ENCODE data around the gene ZNF296.

Gene ZNF296

GRCh38 chr19:45059258-45059965 is 16.9 kb downstream of the ZNF296 start:
- no peaks in the 10 kb centered on the region for H3K9me3 Mint-ChIP-seq
- peak overlapping the region; percentile 65 for H3K27ac Mint-ChIP-seq
- H3K4me1 Mint-ChIP-seq: peaks cover 3% of the 10 kb centered on the region
- H3K4me3 Mint-ChIP-seq: no peak overlapping the region
- H3K27me3 Mint-ChIP-seq: no peaks in the 10 kb centered on the region
- H3K36me3 Mint-ChIP-seq: peaks cover 3% of the 10 kb centered on the region

GRCh38 chr19:45058622-45059159 is 17.6 kb downstream of the ZNF296 start:
- H3K36me3 Mint-ChIP-seq: peaks cover 5% of the 10 kb centered on the region
- H3K4me1 Mint-ChIP-seq: peaks cover 3% of the 10 kb centered on the region
- no peaks in the 10 kb centered on the region for H3K9me3 Mint-ChIP-seq
- no peaks in the 10 kb centered on the region for H3K27me3 Mint-ChIP-seq
- H3K27ac Mint-ChIP-seq: no peak overlapping the region
- no peak overlapping the region for H3K4me3 Mint-ChIP-seq

- peaks cover 3% of the 10 kb centered on the region for H3K4me1 Mint-ChIP-seq
- H3K9me3 Mint-ChIP-seq: no peaks in the 10 kb centered on the region
- no peak overlapping the region for H3K4me3 Mint-ChIP-seq
- peaks cover 5% of the 10 kb centered on the region for H3K36me3 Mint-ChIP-seq
- no peaks in the 10 kb centered on the region for H3K27me3 Mint-ChIP-seq
- no peak overlapping the region for H3K27ac Mint-ChIP-seq
These were observed 18.8 kb downstream of the ZNF296 start for GRCh38 chr19:45057444-45057843.

GRCh38 chr19:45056831-45057230 is 19.4 kb downstream of the ZNF296 start:
- Mint-ChIP-seq H3K4me1 (peaks cover 3% of the 10 kb centered on the region), H3K27me3 (no peaks in the 10 kb centered on the region), H3K36me3 (peaks cover 5% of the 10 kb centered on the region), H3K4me3 (no peak overlapping the region), H3K9me3 (no peaks in the 10 kb centered on the region), H3K27ac (no peak overlapping the region)

DNA sequence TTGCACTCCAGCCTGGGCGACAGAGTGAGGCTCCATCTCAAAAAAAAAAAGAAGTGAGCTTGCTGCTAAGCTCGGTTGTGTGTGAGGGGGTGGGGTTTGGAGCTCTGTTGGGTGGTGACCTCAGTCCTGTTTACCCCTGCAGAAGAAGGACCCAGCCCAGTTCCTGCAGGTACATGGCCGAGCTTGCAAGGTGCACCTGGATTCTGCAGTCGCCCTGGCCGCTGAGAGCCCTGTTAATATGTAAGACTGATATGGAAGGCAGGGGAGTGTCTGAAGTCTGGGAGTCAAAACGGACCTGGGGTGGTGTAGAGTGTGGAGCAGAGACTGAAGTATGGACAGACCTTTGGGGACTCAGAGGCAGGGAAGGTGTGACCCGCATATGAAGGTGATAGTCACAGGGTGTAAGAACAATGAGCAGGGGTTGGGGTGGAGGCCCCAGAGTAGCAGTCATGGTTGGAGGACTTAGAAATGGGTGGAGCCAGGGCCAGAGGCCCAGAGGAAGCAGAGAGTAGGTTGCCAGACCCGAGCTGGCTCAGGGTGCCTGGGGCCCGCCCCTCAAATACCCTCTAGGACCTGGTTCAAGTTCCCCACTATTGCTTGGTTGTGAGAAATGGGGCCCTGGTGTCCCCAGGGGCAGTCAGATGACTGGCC is 24.2 kb downstream of the ZNF296 start:
- Mint-ChIP-seq H3K4me1 (peaks cover 21% of the 10 kb centered on the region), H3K36me3 (peaks cover 5% of the 10 kb centered on the region), H3K27ac (no peak overlapping the region), H3K27me3 (no peaks in the 10 kb centered on the region), H3K4me3 (no peak overlapping the region), H3K9me3 (no peaks in the 10 kb centered on the region)

GRCh38 chr19:45050036-45050435 is 26.2 kb downstream of the ZNF296 start:
- H3K4me3 Mint-ChIP-seq: no peak overlapping the region
- H3K4me1 Mint-ChIP-seq: peaks cover 41% of the 10 kb centered on the region
- H3K27me3 Mint-ChIP-seq: no peaks in the 10 kb centered on the region
- H3K36me3 Mint-ChIP-seq: peaks cover 5% of the 10 kb centered on the region
- H3K27ac Mint-ChIP-seq: peak overlapping the region; percentile 19
- no peaks in the 10 kb centered on the region for H3K9me3 Mint-ChIP-seq

DNA sequence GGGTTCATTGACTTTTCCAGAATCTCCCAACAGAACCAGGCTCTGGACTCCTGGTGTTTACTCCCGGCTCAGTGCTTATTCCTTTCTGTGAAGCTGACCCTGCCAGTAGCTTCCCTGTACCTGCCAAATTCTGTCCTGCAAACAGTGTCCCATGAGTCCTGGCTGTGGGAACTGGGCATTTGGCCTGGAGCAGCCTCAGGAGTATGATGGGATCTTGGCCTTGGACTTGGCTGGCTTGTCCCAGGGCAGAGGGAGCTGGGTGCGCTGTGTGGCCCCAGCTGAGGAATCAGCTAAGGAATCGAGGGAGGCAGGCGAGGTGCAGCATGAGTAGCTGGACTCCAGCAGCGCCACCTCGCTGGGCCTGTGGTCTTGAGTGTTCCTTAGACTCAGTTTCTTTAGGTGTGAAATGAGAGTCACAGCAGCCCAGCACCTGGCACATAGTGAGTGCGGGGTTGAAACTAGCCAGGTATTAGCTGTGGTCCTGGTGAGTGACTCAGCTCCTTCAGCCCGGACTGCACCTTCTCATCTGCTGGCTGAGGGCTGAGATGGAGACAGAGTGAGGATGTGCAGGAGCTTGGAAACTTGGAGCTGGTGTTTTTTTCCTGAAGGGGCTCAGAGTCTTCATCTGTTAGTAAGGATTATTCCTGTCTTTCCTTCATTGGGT is 27.1 kb downstream of the ZNF296 start:
- no peak overlapping the region for H3K4me3 Mint-ChIP-seq
- peaks cover 44% of the 10 kb centered on the region for H3K4me1 Mint-ChIP-seq
- peak overlapping the region; percentile 19 for H3K27ac Mint-ChIP-seq
- H3K9me3 Mint-ChIP-seq: no peaks in the 10 kb centered on the region
- H3K36me3 Mint-ChIP-seq: peaks cover 7% of the 10 kb centered on the region
- no peaks in the 10 kb centered on the region for H3K27me3 Mint-ChIP-seq

DNA sequence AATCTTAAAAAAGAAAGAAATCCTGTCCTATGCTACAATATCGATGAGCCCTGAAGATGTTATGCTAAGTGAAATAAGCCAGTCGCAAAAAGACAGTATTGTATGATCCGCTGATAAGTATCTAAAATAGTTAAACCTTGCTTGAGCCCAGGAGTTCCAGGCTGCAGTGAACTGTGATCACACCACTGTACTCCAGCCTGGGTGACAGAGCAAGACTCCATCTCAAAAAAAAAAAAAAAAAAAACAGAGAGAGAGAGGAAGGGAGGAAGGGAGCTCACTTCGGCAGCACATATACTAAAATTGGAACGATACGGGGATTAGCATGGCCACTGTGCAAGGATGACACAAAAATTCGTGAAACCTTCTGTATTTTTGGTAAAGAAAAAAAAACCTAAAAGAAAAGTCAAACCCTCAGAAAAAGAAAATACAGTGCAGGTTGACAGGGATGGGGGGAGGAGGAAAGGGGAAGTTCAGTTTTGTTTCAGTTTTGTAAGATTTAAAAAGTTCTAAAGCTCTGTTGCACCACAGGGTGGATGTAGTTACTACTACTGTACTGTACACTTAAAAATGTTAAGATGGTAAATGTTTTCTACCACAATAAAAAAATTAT is 29.0 kb downstream of the ZNF296 start:
- H3K9me3 Mint-ChIP-seq: no peaks in the 10 kb centered on the region
- peaks cover 44% of the 10 kb centered on the region for H3K4me1 Mint-ChIP-seq
- no peak overlapping the region for H3K4me3 Mint-ChIP-seq
- H3K36me3 Mint-ChIP-seq: peaks cover 5% of the 10 kb centered on the region
- peak overlapping the region; percentile 71 for H3K27ac Mint-ChIP-seq
- H3K27me3 Mint-ChIP-seq: no peaks in the 10 kb centered on the region

DNA sequence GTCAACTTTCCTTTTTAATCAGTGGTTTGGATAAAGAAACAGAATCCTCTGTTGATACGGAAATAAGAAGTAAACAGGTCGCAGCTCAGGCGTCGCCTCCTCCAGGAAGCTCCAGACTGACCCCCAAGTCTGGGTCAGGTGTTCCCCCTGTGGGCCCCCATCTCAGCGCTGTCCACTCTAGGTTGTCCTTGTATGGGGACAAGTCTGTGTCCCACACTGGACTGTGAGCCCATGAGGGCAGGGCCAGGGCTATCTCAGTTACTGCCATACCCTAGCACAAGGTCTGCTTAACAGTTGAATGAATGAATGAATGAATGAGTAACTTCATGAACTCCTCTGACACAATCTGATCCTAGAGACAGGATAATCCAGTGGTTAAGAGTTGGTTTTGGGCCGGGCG is 29.9 kb downstream of the ZNF296 start:
- peak overlapping the region; percentile 33 for H3K4me3 Mint-ChIP-seq
- no peak overlapping the region for H3K27ac Mint-ChIP-seq
- no peaks in the 10 kb centered on the region for H3K27me3 Mint-ChIP-seq
- no peaks in the 10 kb centered on the region for H3K9me3 Mint-ChIP-seq
- peaks cover 53% of the 10 kb centered on the region for H3K4me1 Mint-ChIP-seq
- H3K36me3 Mint-ChIP-seq: peaks cover 12% of the 10 kb centered on the region

- H3K27ac Mint-ChIP-seq: no peak overlapping the region
- no peaks in the 10 kb centered on the region for H3K9me3 Mint-ChIP-seq
- H3K4me3 Mint-ChIP-seq: no peak overlapping the region
- H3K4me1 Mint-ChIP-seq: peaks cover 54% of the 10 kb centered on the region
- H3K27me3 Mint-ChIP-seq: no peaks in the 10 kb centered on the region
- peaks cover 14% of the 10 kb centered on the region for H3K36me3 Mint-ChIP-seq
These were observed 30.5 kb downstream of the ZNF296 start for GRCh38 chr19:45045671-45046353.

DNA sequence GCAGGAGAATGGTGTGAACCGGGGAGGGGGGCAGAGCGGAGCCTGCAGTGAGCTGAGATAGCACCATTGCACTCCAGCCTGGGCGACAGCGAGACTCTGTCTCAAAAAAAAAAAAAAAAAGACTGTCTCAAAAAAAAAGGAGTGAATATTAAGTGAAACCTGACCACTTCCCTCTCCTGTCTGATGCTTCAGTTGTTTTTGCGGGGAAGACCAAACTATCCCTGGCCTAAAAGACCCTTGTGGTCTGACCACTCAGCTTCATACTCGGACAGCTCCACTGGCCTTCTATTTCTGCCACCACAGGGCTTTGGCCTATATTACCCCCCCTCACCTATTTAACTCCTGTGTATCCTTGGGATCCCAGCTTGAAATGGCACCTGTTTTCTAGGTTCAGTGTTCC is 35.2 kb downstream of the ZNF296 start:
- Mint-ChIP-seq H3K4me3 (peak overlapping the region; percentile 98), H3K27ac (peak overlapping the region; percentile 72), H3K4me1 (peaks cover 45% of the 10 kb centered on the region), H3K9me3 (no peaks in the 10 kb centered on the region), H3K27me3 (no peaks in the 10 kb centered on the region), H3K36me3 (peaks cover 19% of the 10 kb centered on the region)

DNA sequence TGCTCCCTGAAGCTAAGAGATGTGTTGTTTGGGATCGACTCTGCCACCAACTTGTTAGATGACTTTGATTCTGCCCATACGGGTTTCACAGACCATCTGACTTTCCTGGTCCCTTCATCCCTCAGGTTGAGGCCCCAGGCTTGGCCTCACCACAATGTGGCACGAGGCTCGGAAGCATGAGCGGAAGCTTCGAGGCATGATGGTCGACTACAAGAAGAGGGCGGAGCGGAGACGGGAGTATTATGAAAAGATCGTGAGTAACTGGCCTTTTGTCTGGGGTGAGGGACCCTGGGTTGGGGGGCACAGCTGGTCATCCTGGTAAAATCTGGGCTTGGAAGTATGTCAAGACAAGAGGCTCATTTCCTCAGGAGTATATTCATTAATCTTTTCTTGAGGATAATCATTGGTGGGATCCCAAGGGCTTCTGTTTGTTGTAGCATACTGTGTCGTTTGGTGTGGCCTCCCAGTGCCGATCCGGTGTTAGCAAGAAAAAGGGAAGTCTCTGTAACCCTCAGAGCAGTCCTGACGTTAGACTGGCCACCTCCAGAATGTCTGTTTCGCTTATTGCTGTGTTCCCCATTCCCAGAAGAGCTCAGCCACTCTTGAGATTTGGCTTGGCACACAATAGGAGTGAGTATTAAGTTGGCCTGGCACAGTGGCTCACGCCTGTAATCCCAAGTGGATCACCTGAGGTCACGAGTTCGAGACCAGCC is 36.1 kb downstream of the ZNF296 start:
- H3K27ac Mint-ChIP-seq: peak overlapping the region; percentile 80

GRCh38 chr19:45038931-45039893 is 37.1 kb downstream of the ZNF296 start, which contains the start of gene CLASRP:
CLASRP (plus strand) TSS chr19:45039045; CDS start chr19:45040213, 1,168 bp downstream.
- H3K27ac Mint-ChIP-seq: peak within 1 kb of the TSS; percentile 98
- no peaks in the 10 kb centered on the region for H3K27me3 Mint-ChIP-seq
- H3K9me3 Mint-ChIP-seq: no peaks in the 10 kb centered on the region
- peak within 1 kb of the TSS; percentile 98 for H3K4me3 Mint-ChIP-seq
- peaks cover 31% of the 10 kb centered on the region for H3K4me1 Mint-ChIP-seq
- peaks cover 21% of the 10 kb centered on the region for H3K36me3 Mint-ChIP-seq

More for the DNA sequence above, 36.1 kb downstream of the ZNF296 start:
- peaks cover 36% of the 10 kb centered on the region for H3K4me1 Mint-ChIP-seq
- H3K9me3 Mint-ChIP-seq: no peaks in the 10 kb centered on the region
- peaks cover 19% of the 10 kb centered on the region for H3K36me3 Mint-ChIP-seq
- no peaks in the 10 kb centered on the region for H3K27me3 Mint-ChIP-seq
- peak overlapping the region; percentile 98 for H3K4me3 Mint-ChIP-seq

All from activated naive CD4-positive, alpha-beta T cell treated with anti-CD3 and anti-CD28 coated beads, Interleukin-2, amount 50 U/mL, for 24 hours (primary cell).